Hematopoietic multipotent progenitor cell treated with erythropoietin and hydrocortisone succinate and interleukin-3 and kit ligand, for 4 days (in vitro differentiated cells): ENCODE data around the gene PPHLN1.
"Not testable (repeated sequence)": the region's sequence is repeated elsewhere in the genome, so short reads cannot be mapped to it uniquely, and the experiment has no call there.

Source experiments
- DNase-seq: peaks from one replicate; pipeline ENCODE4 v3.0.0-alpha.2; 2015

Gene PPHLN1

DNA sequence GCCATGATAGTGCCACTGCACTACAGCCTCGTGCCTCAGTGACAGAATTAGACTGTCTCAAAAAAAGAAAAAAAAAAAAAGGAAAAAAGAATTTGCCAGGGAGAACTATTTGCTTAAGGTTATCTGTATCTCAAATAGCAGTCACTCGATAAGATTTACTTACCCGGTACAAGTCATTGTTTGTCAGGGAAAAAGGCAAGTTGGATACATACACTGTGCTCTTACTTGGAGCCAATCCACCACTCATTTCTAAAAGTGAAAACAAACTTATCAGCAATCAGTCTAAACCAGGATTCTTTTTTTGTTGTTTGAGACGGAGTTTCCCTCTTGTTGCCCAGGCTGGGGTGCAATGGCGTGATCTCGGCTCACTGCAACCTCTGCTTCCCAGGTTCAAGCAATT is 2.1 kb upstream of the PPHLN1 start:
- no peak for DNase-seq

DNA sequence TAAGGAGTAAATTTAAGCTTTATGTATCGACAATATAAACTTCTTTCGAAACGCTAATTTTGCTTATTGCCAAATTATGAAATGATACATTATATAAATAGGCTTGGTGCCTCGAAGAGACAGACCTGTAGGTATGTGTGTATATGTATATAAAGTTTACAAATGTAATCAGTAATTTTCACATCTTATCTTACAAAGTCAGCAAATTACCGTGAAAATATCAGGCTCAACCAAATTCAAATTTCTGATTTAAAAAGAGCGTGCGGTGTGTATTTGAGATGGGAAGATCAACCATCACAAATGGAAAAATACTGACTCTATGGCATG is 678 bp upstream of the PPHLN1 start:
- no peak for DNase-seq

DNA sequence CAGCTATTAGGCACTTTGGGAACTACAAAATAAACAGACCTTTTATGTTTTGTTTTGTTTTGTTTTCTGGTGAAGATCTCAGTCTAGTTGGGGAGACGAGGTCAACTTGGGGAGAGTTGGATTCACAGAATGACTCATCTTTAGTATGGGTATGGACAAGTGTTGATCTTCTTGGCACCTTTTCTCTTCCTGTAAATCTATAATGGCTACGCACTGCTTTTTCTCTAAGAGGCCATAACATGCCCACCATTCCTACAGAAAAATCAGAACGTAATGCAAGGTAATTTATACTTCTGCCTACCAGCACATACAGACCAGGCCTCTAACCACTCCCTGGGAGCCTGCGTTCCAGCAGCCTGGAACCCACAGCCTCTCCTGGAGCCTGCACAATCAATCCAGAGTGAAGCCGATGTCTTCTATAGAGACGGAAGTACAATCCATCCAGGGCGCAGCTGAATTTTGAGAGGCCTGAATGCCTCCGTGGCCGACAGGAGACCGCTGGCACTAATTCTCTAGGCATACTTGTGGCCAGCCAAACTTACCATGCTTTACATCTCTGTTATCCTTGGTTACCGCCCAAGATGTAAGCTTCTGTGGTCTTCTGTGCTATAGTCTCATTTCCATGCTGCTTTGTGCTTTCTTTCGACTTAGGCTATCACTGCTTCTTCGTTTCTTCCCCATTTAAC is 717 bp downstream of the PPHLN1 start:
- DNase-seq = peak; percentile 54

DNA sequence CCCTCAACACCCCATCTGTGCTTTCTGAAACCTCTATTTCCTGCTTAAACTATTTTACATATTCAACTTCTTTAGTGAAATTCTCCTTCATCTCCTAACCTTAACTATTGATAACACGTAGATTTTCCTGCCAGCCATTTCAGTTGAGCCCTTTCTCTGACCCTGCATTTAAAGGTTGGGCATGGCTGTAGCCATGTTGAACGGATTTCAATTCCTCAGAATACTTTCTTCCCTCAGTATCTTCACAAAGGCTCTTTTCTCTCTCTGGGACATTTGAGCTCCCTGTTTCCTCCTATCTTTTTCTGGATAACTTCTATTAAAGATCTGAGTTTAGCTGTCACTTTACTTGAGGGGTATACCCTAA is 1.2 kb downstream of the PPHLN1 start:
- DNase-seq = no peak

DNA sequence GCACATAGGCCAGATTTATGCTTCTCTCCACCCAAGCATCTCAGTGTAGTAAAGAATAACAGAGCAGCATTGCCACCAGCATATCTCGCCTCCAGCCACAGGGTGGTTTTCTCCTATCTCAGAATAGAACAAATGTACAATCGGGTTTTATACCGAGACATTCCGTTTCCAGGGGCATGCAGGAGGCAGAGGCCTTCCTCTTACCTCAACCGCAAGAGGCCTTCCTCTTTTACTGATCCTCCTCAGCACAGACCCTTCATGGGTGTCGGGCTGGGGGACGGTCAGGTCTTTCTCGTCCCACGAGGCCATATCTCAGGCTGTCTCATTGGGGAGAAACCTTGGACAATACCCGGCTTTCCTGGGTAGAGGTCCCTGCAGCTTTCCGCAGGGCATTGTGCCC is 4.1 kb downstream of the PPHLN1 start:
- peak; percentile 75 for DNase-seq

DNA sequence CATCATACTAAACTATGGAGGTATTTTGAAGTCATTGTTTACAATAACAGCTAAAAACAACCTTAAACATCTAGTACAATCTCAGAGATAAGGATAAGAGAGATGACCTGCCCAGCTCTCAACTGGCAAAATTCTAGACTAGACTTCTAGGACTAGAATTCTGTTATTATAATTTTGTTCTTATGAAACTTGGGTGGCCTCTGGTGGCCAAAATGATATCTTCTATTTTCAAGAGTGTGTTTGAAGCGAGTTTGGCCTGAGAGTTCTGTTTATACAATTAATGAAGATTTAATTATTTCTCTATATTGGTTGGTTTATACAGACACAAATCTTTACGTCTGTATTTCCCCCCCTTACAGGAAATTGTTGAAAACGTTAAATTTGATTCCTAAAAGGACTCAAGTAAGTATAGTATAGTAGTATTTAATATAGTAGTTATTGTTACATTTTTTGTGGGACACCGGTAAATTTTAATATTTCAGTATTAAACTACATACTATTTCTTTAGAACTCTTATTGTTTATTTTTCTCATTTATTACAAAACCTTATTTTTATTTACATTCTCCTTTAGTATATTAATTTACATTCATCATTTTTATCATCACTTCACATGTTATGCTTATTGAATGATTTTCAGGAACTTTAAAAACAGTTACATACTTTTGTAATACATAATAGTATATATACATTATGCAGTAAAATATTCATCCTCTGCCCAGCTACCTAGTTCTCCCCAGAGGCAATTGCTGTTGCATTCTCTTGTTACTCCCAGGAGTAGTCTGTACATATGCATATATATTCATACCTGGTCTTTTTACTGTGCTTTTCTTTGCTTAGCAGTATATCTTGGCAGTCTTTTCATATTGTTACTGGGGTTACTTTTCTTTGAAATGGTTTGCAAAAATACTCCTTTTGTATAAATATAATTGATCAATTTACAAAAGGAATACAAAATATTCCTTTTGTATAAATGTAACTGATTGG is 6.6 kb downstream of the PPHLN1 start:
- peak; percentile 83 for DNase-seq

DNA sequence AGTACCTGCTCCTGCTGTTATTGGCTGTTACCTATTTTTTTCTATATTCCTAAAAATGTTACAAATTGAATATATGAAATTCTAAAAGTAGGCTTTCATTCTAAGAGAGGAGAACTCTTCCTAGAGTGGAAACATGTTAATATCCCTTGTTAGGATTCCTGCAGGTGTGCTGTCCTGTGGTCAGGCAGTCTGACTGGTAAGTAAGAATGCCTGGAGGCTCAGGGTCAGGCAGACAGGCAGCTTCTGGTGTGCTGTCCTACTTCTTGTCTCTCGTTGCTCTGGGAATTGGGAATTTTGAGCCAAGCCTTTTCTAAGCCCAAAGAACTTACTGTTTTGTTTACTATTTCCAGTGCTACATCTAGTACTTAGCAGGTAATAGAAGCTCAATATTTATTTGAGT is 10.3 kb downstream of the PPHLN1 start:
- no peak for DNase-seq

DNA sequence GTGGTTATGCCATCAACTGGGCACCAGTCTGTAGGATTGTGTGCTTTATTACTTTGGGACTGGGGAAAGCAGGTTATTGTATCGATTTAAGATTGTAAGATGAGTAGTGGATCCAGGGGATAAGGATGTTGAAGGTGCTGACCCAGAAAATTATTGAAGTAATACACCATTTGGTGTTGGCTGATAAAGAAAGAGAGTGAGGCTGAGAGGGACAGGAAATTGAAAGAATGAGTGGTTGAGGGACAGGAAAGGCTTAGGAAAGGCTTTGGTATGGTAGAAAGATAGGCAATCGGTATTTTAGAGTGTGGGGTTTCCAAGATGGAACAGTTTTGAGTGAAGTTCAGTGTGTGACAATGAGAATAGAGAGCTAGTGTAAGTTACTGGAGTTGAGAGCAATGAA is 12.3 kb downstream of the PPHLN1 start:
- DNase-seq = peak; percentile 15

DNA sequence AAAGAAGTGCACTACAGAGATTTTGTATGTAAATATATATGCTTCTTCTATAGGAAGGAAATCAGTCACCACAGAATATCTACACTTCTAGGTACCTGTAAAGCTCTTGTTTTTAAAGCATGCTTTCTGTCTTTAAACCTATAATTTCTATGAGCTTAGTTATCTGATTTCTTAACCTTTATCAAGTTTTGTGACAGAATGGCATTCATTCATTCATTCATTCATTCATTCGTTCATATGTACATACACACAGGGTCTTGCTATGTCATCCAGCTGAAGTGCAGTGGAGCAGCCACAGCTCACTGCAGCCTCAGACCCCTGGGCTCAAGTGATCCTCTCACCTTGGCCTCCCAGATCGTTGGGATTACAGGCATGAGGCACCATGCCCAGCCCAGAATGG is 16.1 kb downstream of the PPHLN1 start:
- DNase-seq = no peak

DNA sequence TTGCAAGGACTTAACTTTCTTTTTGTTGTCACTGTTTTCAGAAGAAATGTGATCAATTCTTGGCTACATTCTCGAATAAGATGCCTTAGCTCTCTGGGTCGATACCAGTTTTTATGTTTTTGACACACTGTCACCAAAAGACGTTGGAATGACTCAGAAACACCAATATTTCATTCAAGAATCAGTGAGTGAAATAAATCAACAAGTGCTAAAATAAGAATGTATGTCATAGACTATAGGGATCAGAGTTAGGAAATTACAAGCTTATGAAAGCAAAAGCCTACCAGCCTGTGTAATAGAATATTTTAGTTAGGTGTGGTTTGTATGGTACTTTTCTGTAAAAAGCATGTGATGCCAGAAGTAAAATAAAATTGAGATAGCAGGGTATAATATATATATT is 17.8 kb downstream of the PPHLN1 start:
- DNase-seq = no peak

DNA sequence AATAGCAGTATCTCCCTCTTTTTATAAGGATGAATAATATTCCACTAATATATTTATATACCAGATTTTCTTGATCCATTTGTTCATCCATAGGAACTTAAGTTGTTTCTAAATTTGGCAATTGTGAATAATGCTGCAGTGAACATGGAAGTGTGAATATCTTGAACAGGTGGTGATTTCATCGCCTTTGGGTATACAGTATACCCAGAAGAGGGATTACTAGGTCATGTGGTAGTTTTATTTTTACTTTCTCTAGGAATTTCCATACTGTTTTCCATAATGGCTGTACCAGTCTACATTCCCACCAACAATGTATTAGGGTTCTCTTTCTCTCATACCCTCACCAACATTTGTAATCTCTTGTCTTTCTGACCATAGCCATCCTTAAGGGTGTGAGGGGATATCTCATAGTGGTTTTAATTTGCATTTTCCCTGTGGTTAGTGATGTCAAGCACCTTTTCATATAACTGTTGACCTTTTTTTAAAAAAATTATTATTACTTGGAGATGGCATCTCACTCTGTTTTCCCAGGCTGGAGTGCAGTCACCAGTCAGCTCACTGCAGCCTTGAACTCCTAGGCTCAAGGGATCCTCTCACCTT is 20.5 kb downstream of the PPHLN1 start:
- no peak for DNase-seq

DNA sequence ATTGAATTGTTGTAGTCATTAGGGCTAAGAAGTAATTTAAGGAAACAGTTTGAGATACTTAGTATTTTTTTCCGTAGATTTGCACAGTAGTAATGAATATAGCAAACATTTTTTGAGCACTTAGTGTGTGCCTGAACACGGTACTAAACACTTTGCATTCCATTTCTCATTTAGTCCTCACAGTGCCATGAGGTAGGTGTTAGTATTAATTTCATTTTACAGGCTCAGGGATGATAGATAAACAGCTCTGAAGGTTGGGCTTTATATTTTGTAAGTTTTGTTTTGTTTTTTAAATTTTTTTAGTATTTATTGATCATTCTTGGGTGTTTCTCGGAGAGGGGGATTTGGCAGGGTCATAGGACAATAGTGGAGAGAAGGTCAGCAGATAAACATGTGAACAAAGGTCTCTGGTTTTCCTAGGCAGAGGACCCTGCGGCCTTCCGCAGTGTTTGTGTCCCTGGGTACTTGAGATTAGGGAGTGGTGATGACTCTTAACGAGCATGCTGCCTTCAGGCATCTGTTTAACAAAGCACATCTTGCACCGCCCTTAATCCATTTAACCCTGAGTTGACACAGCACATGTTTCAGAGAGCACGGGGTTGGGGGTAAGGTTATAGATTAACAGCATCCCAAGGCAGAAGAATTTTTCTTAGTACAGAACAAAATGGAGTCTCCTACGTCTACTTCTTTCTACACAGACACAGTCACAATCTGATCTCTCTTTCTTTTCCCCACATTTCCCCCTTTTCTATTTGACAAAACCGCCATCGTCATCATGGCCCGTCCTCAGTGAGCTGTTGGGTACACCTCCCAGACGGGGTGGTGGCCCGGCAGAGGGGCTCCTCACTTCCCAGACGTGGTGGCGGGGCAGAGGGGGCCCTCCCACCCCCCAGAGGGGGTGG is 23.4 kb downstream of the PPHLN1 start:
- DNase-seq = not testable (repeated sequence)

DNA sequence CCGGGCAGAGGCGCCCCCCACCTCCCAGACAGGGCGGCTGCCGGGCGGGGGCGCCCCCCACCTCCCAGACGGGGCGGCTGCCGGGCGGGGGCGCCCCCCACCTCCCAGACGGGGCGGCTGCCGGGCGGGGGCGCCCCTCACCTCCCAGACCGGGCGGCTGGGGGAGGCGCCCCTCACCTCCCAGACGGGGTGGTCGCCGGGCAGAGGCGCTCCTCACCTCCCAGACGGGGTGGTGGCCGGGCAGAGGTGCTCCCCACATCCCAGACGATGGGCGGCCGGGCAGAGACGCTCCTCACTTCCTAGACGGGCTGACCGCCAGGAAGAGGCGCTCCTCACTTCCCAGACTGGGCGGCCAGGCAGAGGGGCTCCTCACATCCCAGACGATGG is 24.0 kb downstream of the PPHLN1 start:
- not testable (repeated sequence) for DNase-seq

DNA sequence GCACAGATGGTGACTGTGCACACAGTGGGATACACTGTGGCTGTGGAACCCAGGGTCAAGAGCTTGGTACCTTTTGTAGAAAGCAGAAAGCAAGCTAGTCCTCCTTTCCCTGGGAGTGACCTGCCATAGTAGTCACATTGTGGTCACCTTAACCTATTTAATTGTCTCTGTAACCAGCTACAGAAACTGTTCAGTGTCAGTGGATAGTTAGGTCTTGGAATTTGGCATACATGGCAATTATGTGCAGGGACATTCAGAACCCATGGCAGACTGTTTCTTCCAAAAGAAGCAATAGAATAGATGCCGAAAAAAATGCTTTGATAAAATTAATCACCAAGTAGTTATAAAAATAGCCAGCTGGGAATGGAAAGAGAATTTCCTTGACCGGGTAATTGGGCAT is 30.4 kb downstream of the PPHLN1 start:
- DNase-seq = no peak

DNA sequence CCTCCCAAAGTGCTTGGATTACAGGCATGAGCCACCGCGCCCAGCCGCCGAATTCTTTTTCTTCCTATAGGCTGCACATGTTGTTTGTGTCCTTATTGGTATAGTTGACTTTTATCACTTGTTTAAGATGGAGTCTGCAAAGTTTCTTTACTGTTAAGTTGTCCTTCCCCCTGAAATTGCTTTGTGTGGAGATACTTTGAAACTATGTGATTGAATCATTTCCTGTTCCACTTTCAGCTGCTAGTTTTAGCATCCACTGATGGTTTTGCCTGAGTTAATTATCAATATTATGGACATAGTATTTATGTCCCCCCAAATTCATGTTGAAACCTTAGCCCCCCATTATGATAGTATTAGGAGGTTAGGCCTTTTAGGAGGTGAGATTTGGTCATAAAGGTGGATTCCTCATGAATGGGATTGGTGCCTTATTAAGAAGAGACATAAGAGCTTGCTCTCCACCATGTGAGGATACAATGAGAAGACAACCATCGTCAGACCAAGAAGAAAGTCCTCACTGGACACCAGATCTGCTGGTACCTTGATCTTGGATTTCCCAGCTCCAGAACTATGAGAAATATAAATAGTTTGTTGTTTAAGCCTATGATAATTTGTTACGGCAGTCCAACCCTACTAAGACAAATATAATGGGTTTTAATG is 34.9 kb downstream of the PPHLN1 start:
- no peak for DNase-seq

DNA sequence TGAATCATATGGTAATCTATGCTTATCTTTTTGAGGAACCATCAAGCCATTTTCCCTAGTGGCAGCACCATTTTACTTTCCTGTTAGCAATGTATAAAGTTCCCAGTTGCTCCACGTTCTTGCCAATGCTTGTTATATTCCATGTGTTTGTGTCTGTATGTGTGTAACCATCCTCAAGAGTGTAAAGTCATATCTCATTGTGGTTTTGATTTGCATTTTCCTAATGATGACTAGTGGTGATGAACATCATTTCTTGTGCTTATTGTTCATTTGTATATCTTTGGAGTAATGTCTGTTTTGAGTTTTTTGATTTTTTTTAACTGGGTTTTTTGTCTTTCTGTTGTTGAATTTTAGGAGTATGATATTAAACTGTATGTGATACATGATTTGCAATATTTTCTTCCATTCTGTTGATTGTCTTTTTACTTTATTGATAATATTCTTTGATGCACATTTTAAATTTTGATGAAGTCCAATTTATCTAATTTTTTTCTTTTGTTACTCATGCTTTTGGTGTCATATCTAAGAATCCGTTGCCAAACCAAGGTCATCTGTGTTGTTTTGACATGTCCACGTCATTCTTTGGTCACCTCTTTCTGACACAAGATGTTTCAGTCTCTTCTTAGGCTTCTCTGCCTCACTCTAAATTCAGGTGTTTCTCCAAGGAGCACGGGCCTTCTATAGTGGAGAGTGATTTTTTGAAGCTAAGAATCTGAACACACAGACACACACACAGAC is 36.1 kb downstream of the PPHLN1 start:
- no peak for DNase-seq

DNA sequence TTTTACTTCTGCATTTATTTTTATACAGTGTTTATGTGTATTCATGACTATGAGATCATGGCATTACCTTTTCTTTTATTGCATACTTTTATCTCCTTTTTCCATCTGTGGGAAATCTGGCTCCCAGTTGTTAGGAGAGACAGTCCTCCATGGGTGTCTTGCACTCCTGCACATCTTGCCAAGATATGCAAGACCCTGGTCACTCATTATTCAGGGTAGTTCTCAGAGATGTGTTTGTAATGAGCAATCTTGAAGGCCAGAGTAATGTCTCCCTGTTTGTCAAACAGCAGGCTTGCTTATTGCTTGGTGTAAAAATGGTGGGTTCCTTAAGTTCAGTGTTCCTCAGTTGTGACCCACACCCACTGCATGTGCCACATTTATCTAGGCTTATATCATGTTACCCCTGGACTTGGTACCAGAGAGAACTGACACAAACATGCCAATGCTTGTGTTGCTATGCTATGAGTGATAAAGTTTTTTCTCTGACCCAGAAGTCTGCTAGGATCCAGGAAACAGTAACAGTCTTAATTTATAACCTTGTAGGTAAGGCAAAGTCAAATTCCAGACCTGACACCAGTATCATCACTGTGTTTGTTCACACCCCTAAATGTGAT is 36.8 kb downstream of the PPHLN1 start:
- no peak for DNase-seq

DNA sequence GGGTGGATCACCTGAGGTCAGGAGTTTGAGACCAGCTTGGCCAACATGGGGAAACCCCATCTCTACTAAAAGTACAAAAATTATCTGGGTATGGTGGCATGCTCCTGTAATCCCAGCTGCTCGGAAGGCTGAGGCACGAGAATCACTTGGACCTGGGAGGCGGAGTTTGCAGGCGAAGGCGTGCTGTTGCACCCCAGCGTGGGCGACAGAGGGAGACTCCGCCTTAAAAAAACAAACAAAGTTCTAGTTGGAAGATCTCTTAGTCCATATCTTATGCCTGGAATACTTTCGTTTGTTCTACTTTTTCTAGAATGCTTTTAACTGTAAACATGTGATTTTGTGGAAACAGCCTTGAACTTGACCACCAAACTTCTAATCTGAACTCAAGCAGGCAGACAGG is 38.7 kb downstream of the PPHLN1 start:
- DNase-seq = no peak

DNA sequence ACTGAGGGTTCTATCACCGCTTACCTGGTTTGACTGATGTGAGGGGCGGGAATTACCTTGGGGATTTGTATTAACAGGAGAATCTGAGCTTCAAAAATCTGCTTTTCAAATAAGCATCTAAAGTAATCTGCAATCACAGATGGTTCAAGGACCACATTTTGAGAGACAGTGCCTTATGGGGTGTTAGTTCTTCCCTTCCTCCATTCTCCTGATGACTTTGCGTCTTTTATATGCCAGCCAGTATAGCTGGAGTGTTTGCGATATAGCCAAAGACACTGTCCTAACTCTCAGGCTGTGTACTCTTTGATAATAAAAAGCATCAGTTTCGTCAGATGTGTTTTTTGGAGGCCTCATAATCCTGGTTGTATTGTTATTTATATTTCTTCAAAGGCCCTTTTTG is 39.5 kb downstream of the PPHLN1 start:
- DNase-seq = no peak

DNA sequence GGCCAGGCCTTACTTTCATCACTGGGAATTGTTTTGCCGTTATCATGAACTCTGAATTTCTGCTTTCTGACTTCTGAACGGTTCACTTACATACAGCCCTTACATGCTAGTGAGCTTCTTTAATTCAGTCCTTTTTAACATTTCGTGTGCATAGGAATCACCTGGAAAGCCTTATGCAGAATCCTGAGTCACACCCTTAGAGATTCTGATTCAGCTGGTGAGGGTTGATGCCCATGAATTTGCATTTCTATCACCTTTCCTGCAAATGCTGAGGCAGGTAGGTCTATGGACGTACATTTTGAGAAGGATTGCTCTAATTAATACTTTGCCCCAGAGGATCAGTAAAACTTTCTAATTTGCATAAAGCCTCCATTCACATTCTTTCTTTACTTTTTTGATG is 44.0 kb downstream of the PPHLN1 start:
- no peak for DNase-seq

DNA sequence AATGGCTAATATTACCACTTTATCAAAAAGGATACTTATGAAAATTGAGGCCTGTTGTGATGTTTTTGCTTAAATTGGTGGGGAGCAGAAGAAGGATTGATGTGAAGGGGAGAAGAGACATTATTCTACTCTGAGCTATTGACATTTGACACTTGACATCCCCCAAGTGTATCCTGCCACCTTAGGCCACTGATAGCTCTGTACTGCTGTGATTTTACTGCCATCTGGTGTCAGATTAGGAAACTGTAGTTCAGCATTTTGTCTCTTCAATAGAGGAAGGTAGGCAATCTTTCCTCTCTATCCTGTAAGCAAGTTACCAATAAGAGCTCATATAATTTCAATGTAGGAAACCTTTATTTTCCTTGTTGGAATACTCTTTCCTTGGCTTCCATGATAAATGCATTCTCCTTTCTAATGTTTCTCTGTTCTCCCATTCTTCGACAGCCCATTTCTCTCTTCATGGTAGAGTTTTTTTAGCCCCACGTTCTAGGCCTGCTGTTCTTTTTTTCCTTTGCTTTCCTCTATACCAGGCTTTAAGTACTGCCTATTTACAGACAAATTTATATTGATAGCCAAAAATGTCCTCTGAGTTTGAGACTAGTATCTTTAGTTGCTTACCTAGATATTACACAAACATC is 46.3 kb downstream of the PPHLN1 start:
- DNase-seq = peak; percentile 86
